Non-pigmented ciliary epithelial cell (primary cell): ENCODE measurements around the gene ABCF2.

Source experiments
- DNase-seq: peaks from one replicate; pipeline ENCODE4 v3.0.0-alpha.2; 2010; ENCODE audit warnings: low read depth

Gene ABCF2

DNA sequence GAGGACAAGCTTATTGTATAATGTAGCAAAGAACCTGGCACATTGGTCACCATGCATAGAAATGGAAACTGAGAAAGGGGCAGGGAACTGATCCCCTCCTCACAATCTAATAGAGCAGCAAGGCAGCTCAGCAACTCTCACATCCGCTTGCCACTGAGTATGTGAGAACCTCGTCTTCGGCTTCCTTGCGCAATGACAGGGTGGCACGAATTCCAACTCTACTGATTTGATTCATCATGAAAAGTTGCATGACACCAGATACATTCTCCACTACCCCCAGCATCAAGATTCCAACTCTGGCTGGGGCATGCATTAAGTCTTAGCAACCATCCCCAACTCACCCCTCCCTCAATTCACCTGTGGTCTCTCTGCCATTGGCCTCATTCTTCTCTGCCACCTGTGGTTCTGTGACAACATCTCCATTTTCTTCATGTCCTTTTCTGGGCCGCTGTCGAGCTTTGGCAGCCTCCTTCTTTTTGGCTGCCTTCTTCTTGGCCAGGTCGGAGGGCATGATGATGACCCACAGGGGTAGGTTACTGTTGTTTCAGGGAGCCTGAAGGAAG is 976 bp downstream of the ABCF2 start:
- DNase-seq = no peak

- DNase-seq = no peak
Measured at GRCh38 chr7:151223728-151224127, 3.3 kb downstream of the ABCF2 start.

DNA sequence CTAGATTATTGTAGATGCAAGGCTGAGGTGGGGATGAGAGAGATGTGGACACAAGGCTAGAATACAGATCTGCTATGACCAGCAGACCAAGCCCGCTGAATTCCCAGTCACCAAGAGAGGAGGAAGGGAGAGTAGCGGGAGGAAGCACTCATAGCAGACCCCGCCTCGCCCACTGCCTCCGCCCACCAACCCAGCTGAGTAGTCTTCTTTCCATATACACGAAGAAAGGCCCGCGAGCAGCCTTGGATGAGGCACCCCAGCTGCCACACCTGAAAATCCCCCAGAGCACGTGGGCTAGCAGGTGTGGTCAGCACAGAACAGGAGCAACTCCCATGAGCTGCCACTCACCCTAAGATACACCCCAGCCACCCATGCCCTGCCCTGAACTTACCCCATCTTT is 8.8 kb downstream of the ABCF2 start:
- DNase-seq = no peak

DNA sequence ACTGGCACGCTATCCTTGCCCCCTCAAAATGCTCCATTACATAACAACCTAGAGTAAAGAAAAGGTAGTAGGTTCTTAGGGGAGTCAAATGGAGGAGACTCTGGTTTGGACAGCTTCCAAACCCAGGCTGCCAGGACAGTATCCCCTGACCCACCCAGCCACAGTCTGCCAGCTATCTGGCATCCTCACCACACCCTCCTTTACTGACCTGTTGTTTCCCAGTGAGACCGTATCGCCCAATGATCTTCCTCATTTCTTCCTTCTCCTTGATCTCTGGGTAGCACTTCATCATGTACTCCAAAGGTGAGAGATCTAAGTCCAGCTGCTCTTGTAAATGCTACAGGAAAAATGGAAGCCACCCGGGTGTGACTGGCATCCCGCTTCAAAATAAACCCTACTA is 11.6 kb downstream of the ABCF2 start:
- DNase-seq = no peak

- DNase-seq = no peak
Measured at GRCh38 chr7:151213826-151214225, 13.2 kb downstream of the ABCF2 start.

- DNase-seq = no peak
Measured at GRCh38 chr7:151212626-151213025, 14.4 kb downstream of the ABCF2 start.

- no peak for DNase-seq
Measured at GRCh38 chr7:151211155-151211772, 15.7 kb downstream of the ABCF2 start.

DNA sequence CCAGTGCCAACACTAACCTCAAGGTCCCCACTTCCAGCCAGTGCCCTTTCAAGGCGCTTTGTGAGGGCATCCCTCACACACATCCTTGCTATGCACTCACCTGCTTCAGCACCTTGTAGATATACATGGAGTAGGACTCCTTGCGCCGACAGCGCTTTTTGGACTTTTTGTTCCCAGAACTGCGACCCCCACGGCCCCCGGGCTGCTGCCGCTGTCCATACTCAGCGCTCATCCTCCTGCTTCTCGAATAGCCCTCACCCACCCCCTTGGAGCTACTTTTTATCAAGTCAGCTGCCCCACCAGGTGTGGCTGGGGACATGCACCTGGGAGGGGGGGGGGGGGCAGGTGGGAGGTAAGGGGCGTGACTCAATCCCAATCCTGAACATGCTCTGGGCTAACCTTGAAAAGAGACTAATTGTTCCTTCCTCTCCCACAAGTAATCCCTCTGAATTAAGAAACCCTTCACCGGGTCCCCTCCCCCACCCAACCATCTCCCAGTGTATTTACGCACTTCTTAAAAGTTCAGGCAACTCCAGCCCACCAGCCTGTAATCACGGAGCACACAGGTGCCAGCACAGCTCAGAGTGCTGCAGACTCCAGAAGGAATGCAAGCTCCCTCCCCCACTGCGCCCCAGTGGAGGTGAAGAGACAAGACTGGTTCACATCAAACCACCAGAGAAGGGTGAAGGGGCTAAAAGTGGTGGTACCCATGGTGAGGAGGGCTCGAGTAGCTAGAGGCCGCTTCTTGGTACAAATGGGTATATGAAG is 16.7 kb downstream of the ABCF2 start, which contains the start of gene H2BK1:
Gene H2BK1, minus strand, starts transcription at position 402 of the 768 bp plus-strand sequence. Its CDS starts 170 bp downstream, at position 232.
- DNase-seq = no peak

GRCh38 chr7:151209588-151209987 is 17.4 kb downstream of the ABCF2 start:
- DNase-seq = no peak

- no peak for DNase-seq
Measured at GRCh38 chr7:151208253-151208862, 18.6 kb downstream of the ABCF2 start.

GRCh38 chr7:151207804-151208203 is 19.2 kb downstream of the ABCF2 start:
- no peak for DNase-seq

DNA sequence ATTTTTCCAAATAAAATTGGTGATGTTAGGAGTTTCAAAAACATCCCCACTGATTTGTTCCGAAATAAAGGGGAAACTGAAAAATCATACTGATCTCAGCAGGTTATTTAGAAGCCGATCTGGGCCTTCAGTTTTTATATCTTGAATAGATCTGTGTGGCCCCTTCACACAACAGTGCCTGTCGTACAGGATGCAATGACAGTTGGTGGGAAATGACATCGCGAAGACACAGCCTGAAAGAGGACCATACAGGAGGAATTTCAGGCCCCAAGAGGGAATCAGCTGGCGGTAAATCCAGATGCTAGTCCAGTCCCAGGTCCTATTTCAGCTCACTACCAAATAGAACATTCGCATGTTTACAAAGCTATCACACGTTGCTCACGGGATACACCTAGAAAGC is 19.7 kb downstream of the ABCF2 start:
- no peak for DNase-seq

GRCh38 chr7:151206914-151207313 is 20.1 kb downstream of the ABCF2 start:
- DNase-seq = no peak

DNA sequence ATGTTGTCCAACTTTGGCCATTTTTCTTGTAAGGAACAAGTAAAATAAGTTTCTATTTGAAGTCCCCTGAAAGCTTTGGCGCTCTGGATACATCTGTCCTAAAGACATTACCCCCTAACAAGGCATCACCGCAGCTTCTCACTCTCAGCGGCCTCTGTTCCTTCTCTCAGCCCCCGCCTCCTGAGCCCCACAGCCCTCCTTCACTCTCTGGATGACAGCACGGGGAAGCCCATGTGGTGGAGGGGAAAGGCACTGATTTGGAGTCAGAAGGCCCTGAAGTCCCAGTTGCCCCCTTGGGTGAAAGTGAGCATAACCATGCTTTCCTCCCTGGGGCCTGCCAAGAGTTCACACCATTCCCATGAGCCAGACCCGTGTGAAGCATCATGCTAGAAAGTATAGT is 21.3 kb downstream of the ABCF2 start:
- DNase-seq = no peak

GRCh38 chr7:151204383-151205032 is 22.5 kb downstream of the ABCF2 start:
- no peak for DNase-seq

DNA sequence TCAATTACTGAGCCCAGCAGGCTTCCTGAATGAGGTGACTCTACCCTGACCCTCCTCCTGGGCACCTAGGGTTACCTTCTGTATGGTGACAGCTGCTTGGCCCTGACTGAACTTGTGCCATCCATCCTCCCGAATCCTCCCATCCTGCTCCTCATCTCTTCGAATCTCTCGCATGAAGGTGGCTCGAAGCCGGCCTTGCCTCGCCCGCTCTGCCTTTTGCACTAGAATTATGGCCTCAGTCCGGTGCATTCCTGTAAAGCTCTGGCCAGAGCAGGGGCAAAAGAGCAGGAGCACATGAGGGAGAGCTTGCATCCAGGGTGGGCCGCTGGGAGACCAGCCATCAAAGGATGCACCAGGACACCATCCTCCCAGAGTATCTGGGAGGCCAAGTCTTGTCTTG is 24.2 kb downstream of the ABCF2 start:
- no peak for DNase-seq

DNA sequence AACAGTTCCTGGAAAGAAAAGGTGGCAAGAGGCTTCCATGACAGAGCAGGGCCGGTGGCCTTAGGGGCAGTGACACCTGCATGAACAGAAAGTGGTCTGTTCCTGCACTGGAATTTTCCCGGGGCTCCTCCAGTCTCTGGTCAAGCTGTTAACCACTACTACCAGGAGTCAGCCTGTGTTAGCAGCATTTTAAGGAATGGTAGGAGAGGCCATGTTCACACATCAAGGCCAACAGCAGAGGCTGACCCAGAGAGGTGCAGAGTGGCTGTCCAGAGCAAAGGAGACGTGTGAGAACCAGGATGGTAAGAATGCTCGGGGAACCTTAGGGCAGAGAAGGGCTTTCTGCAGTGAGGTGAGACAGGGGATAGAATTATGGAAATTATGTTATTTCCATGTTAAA is 25.3 kb downstream of the ABCF2 start:
- DNase-seq = no peak

GRCh38 chr7:151201344-151201743 is 25.7 kb downstream of the ABCF2 start:
- DNase-seq = no peak

DNA sequence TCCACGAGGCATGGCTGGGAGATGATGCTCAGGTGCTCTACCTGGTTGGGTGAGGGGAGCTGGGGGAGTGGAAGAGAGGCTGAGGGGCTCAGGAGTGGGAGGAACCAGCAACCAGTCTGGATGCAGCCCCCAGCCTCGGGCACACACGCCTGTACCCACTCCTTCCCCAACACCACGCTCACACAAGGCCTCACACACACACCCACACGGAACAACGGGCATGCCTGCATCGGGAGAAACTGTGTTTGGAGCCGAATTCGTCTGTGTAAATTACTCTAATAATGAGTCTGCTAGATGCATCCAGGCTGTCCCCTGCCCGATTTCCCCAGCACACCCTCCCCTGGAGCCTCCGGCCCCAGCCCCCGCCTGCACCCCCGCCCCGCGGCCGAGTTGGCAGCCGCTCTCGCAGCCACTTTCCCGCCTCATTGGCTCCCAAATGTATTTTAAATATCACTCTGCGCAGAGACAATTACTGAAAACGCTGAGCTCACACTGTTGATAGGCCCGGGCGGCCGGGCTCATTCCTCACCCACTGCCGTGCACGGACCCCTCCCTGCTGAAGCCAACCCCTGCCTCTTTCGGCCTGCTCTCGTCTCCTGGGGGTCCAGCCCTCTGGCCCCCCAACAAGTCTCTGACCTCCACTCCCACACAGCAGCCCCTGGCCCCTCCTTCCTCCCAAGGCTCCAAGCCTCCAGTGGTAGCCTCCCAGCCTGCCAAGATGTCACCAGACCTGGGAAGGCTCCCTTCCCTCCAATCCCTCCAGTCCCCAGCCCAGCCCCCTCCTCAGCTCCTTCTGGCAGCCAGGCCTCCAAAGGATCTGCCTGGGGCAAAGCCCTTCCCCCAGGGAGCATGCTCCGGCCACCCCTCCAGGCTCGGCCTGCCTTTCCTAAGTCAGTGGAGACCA is 27.8 kb downstream of the ABCF2 start:
- no peak for DNase-seq

DNA sequence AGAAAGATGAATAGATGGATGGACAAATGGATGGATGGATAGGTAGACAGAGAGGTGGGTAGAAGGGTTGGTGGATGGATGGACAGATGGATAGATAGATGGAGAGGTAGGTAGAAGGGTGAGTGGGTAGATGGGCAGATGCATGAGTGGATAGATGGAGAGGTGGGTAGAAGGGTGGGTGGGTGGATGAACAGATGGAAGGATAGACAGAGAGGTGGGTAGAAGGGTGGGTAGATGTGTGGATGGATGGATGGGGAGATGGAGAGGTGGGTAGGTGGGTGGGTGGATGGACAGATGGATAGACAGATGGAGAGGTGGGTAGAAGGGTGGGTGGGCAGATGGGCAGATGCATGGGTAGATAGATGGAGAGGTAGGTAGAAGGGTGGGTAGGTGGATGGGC is 29.1 kb downstream of the ABCF2 start:
- DNase-seq = no peak
